A673 (cell line): Measurements from ENCODE around the gene TXLNA. TPM values are rescaled to one million over a fixed set of nuclear protein-coding genes. Genes with fewer than 3 reads are reported as not detected.
"Not testable (repeated sequence)": the region's sequence is repeated elsewhere in the genome, so short reads cannot be mapped to it uniquely, and the experiment has no call there.

ENCODE experiments used
- Bru-seq: library from RNA; stranded (reverse); fragments of 400-500 nt; gene quantifications from one replicate; lab custom pipeline; 2021; lab: Mats Ljungman, UMichigan
- BruChase-seq, 2 experiments: library from RNA; stranded (reverse); fragments of 400-500 nt; gene quantifications; one replicate each; lab custom pipeline; 2021; lab: Mats Ljungman, UMichigan
- BruUV-seq: library from RNA; stranded (reverse); fragments of 400-500 nt; replicated peaks from 2 replicates; lab custom pipeline; 2021; lab: Mats Ljungman, UMichigan
- CTCF ChIA-PET: fragments of 300-600 bp; sonication (Branson Sonifier 250); formaldehyde crosslinking; loops from one replicate; lab custom pipeline; 2022; ENCODE audit warnings: antibody characterized with exemption; lab: Charles Lee
- POLR2A ChIA-PET: fragments of 300-600 bp; sonication (Branson Sonifier 250); formaldehyde crosslinking; loops from one replicate; lab custom pipeline; 2022; ENCODE audit warnings: antibody characterized with exemption; ENCODE audit not compliant: low non-redundant PET; lab: Charles Lee
- DNase-seq: peaks from one replicate; pipeline ENCODE4 v3.0.0-alpha.2; 2015; ENCODE audit warnings: low spot score
- H3K27ac ChIP-seq: fragments of 200-600 bp; sonication (generic); 2 replicates; pipeline ENCODE4 v1.5.1; 2016; ENCODE audit warnings: mixed run types, low read depth, mild to moderate bottlenecking, mixed read lengths, antibody characterized with exemption, low read length; ENCODE audit not compliant: poor library complexity, severe bottlenecking
- H3K27me3 ChIP-seq: fragments of 200-600 bp; sonication (generic); replicated peaks from 2 replicates; pipeline ENCODE4 v1.6.1; 2017; ENCODE audit warnings: mixed run types, low read depth, mild to moderate bottlenecking, mixed read lengths, antibody characterized with exemption, low read length; ENCODE audit not compliant: insufficient read depth, poor library complexity
- H3K36me3 ChIP-seq: fragments of 200-600 bp; sonication (generic); 2 replicates; pipeline ENCODE4 v1.6.1; 2016; ENCODE audit warnings: mixed run types, mild to moderate bottlenecking, mixed read lengths, antibody characterized with exemption, low read length; ENCODE audit not compliant: insufficient read depth, poor library complexity, severe bottlenecking
- H3K4me1 ChIP-seq: fragments of 200-600 bp; sonication (generic); 2 replicates; pipeline ENCODE4 v1.6.1; 2017; ENCODE audit warnings: mixed run types, mild to moderate bottlenecking, mixed read lengths, antibody characterized with exemption, low read length; ENCODE audit not compliant: insufficient read depth, poor library complexity, severe bottlenecking
- H3K4me3 ChIP-seq: fragments of 200-600 bp; sonication (generic); 2 replicates; pipeline ENCODE4 v1.5.1; 2016; ENCODE audit warnings: low read depth, mixed run types, mild to moderate bottlenecking, mixed read lengths, low read length; ENCODE audit not compliant: poor library complexity, severe bottlenecking
- H3K9me3 ChIP-seq: fragments of 200-600 bp; sonication (generic); 2 replicates; pipeline ENCODE4 v1.6.1; 2016; ENCODE audit warnings: mixed run types, low read depth, mild to moderate bottlenecking, mixed read lengths, antibody characterized with exemption, low read length; ENCODE audit not compliant: poor library complexity, severe bottlenecking
- CTCF ChIP-seq: fragments of 300-800, 200-600 bp; sonication (generic); conservative IDR thresholded peaks from 2 replicates; pipeline ENCODE4 v1.5.1; 2017; ENCODE audit warnings: low read depth, mild to moderate bottlenecking, antibody characterized with exemption, low read length, moderate library complexity, mixed read lengths
- EZH2 ChIP-seq: fragments of 200-600 bp; sonication (generic); IDR thresholded peaks from 2 replicates; pipeline ENCODE4 v1.6.1; 2017; ENCODE audit warnings: borderline replicate concordance, low read depth, mild to moderate bottlenecking, mixed read lengths, antibody characterized with exemption, low read length; ENCODE audit not compliant: poor library complexity, severe bottlenecking
- intact Hi-C: fragments of 100-400 bp; cut with micrococcal nuclease; formaldehyde crosslinking; loops from one replicate; pipeline ENCODE4 v1.10.0; 2022; ENCODE audit not compliant: unreplicated experiment
- long read RNA-seq: library from polyadenylated mRNA; stranded (forward); transcript quantifications from one replicate; pipeline ENCODE4 v2.0.0, GENCODE V29; 2022
- total RNA-seq: library from RNA; stranded (reverse); gene quantifications from 2 replicates; pipeline ENCODE4 v1.2.3, GENCODE V29; 2021

TXLNA gene
- 62.3 and 62.7 TPM in 2 replicates for total RNA-seq
- Bru-seq, nascent RNA: percentile 86 among the genes with signal in this experiment
- percentile 95 among the genes with signal in this experiment for BruChase-seq, experiment 1, labeled RNA remaining after a 2-hour chase
- BruChase-seq, experiment 2, labeled RNA remaining after a 6-hour chase: percentile 96 among the genes with signal in this experiment
- long read RNA-seq, full-length matches to known transcripts: 38 of 96 reads
- long read RNA-seq, partial matches to known transcripts: 8 of 96 reads
- long read RNA-seq, other reads (novel, unspliced or antisense): 50 of 96 reads

- TF ChIP-seq EZH2: no peak
- TF ChIP-seq CTCF: no peak
- no peaks in the 10 kb centered on the region for H3K9me3 ChIP-seq
- no TSS peak for BruUV-seq
- peak within 1 kb of the TSS; percentile 52 for H3K4me3 ChIP-seq
- intact Hi-C loops: no loop called here
- H3K27me3 ChIP-seq: no peaks in the 10 kb centered on the region
- ChIA-PET POLR2A (interaction anchor here (0.6 to 1.1 kb wide), 2 partner anchors 13 to 26 kb away, joined by 3 to 12 read pairs; no protein-coding TSS in a partner anchor), CTCF (interaction anchor here (0.6 kb wide), 2 partner anchors 28 to 49 kb away, joined by 3 read pairs; no protein-coding TSS in a partner anchor)
- peaks cover 29% of the 10 kb centered on the region for H3K36me3 ChIP-seq
- peaks cover 14% of the 10 kb centered on the region for H3K4me1 ChIP-seq
- H3K27ac ChIP-seq: peak within 1 kb of the TSS; percentile 94
- peak; percentile 90 for DNase-seq
Observed at GRCh38 chr1:32179443-32180185, at the start of gene TXLNA. TXLNA (plus strand) TSS chr1:32179675; CDS start chr1:32180346, 671 bp downstream.

- H3K27me3 ChIP-seq, H3K4me3 ChIP-seq, H3K36me3 ChIP-seq, intact Hi-C loops, BruUV-seq, DNase-seq, H3K4me1 ChIP-seq, H3K27ac ChIP-seq, H3K9me3 ChIP-seq, CTCF ChIA-PET: not testable (repeated sequence)
- POLR2A ChIA-PET: interaction anchor here (0.7 kb wide), 1 partner anchor 145 kb away, joined by 5 read pairs; no protein-coding TSS in a partner anchor
Observed at GRCh38 chr1:32133950-32134280, 45.6 kb upstream of the TXLNA start.

GRCh38 chr1:32137111-32137510 is 42.4 kb upstream of the TXLNA start:
- no peaks in the 10 kb centered on the region for H3K36me3 ChIP-seq
- no peak for DNase-seq
- H3K4me1 ChIP-seq: no peaks in the 10 kb centered on the region
- H3K9me3 ChIP-seq: no peaks in the 10 kb centered on the region
- no peak overlapping the region for H3K27ac ChIP-seq
- TF ChIP-seq CTCF (no peak), EZH2 (no peak)
- CTCF ChIA-PET: no interaction called here
- POLR2A ChIA-PET: no interaction called here
- no peaks in the 10 kb centered on the region for H3K27me3 ChIP-seq
- intact Hi-C loops: no loop called here
- BruUV-seq: no TSS peak
- no peak overlapping the region for H3K4me3 ChIP-seq
